Measurements from ENCODE around the gene LTBP2.

LTBP2 gene

DNA sequence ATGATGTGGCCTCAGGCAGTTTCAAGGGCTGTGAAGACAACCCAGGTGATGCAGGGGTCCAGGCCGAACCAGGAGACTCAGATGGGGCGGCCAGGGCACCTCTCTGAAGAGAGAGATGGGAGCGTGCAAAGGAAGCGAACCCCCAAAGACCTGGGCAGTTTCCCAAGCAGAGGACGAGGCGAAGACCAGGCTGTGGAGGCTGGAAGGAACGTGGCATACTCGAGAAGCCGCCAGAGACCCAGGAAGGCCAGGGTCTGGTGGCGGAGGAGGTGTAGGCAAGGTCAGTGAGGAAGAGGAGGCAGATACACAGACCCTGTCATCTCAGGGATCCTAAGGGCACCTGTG is 24.7 kb downstream of the LTBP2 start:
- DNase-seq, result no peak

DNA sequence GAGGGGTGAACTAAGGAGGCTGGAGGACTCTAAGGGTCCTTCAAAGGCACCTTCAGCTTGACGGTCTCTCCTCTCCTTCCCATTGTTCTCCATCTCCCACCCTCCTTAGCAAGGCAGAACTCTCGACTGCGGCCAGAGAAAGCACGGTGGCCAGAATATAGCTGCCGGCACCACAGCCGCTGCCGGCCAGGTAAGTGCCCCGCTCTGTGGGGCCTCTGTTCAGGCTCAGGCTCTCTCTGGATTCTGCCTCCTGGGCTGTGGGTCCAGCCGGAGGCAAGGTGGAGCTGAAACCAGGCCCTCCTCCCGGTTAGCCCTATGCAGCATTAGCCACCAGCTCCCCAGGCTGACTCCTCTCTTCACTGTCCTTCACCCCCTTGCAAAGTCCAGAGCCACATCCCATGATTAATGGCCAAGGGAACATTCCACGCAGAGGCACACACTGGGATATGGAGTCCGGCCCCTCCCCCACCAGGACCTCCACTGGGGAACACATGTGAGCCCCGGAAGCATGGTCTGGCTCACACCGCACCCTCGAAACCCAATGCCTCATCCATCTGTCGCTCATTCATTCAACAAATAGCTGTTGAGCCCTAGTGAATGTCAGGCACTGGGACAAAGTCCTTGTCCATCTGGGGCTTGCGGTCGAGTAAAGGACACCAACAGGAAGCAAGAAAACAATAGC is 25.2 kb downstream of the LTBP2 start:
- no peak for DNase-seq

DNA sequence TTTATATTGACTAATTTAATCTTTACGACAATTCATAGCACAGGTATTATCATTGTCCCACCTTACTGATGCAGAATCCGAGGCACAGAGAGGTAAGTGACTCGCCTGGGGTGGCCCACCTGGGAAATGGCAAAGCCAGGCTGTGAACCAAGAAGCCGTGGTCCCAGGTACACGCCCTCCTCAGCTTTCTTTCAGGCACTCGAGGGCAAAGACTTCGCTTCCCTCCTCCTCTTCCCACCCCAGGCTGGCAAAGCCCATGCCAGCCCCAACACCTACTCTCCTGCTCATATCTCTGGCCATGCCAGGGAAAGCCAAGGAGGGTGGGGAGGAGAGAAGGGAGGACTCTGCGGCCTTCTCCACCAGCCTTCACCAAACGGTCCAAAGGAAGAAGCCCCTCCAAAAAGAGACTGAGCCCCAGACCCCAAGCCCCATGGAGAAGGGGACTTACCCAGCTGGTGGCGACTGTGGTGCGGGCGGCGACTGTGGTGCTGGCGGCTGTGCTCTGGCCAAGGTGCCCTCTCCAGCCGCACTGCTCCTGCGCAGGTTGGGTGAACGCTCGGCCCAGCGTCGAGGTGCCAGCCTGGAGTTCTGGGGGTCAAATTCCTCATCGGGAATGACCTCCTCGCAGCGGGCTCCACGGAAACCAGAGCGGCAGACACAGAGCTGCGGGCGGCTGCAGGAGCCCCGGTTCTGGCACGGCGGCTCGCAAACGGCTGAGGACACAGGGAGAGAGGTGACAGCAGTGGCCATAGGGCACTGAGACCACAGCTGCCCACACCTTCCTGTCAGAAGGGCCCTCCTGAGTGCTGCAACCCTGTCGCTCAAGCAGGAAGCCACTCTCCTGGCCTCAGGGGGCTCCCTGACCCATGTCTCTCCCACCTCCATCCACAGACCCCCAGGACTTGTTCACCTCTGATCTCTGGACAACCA is 26.4 kb downstream of the LTBP2 start:
- no peak for DNase-seq

DNA sequence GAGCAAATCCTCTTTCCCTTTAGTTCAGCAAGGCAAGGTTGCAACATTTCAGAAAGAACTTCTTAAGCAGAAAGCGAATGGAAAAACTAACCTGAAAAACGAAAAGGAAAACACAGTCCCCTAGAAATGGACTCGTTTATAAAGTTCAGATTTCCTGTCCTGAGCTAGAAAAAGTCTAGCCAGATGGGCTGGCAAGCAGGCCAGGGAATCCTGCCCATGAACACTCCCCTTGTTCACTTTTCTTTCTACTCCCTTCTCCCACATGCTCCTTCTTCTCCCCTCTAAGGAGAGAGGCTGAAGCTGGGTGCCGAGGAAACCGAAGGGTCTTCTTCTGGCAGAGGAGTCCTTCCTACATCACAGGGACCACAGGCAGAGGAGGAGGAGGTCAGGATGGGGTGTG is 27.1 kb downstream of the LTBP2 start:
- no peak for DNase-seq

DNA sequence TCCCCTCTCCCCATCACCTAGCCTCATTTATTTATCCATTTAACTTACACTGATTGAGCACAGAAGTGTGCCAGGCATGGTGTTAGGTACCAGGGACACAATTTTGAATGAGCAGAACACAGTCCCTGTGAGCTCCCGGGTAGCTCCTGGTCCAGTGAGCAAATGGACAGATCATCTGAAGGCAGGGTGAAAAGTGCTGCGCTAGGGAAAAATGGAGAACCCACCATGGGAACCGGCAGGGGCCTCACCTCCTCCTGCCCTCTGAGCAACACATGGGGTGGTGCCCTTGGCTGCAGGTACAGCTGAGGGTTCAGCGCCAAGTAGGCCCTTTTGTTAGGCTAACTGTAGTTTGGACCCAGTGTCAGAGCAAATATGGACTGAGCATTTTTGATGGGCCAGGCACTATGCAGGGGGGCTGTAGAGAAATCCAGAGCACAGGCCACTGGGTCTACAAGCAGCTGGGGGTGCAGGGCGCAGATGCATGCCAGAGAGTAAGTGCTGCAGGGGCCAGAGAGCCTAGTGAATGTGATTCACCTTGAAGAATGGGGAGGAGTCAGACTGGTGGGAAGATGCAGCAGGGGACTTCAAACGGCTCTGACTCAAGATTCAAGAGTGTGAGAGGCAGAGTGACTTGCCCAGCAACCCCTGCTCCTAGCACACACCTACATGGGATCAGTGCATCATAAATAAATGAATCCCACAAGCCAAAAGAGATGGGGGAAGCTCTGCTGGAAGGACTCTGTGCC is 28.2 kb downstream of the LTBP2 start:
- no peak for DNase-seq

DNA sequence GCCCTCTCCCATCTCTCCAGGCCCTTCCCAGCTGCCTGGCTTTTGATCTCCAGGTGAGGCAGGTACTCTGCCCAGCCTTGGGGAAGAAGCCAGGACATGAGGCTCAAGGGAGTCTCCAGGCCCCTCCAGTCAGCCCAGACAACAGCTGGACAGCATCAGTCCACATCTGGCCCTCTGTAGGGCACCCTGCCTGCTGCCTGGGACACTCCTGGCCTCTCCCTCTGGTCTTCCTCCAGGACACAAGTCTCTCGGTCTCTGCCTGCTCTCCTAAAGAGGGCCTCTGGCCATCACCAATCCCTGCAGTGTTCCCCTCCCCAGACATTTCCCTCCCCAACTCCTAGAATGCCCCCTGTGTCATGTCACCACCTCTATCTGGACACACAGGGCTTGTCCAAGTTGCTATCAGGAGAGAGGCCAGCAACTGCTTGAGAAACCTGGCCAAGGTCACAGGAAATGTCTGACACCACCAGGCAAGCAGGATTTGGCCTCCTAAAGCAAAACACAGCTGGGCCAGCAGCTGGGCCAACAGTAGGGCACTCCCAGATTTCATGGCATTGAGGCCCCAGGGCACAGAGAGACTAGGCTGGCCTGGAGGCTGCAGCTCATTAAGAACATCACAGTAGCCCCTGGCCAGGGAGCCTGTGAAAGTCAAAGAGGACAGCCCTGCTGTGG is 29.0 kb downstream of the LTBP2 start:
- no peak for DNase-seq

DNA sequence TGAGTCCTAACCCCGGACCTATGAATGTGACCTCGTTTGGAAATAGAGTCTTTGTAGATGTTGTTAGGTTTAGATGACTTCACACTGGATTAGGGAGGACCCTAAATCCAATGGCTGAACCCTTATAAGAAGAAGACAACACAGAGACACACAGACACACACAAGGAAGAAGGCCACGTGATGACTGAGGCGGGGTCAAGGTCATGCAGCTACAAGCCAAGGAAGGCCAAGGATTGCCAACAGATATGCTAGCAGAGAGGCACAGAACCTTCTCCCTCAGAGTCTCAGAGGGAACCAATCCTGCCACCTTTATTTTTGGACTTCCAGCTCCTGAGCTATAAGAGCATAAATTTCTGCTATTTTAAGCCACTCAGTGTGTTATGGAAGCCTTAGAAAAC is 31.8 kb downstream of the LTBP2 start:
- DNase-seq, result no peak

DNA sequence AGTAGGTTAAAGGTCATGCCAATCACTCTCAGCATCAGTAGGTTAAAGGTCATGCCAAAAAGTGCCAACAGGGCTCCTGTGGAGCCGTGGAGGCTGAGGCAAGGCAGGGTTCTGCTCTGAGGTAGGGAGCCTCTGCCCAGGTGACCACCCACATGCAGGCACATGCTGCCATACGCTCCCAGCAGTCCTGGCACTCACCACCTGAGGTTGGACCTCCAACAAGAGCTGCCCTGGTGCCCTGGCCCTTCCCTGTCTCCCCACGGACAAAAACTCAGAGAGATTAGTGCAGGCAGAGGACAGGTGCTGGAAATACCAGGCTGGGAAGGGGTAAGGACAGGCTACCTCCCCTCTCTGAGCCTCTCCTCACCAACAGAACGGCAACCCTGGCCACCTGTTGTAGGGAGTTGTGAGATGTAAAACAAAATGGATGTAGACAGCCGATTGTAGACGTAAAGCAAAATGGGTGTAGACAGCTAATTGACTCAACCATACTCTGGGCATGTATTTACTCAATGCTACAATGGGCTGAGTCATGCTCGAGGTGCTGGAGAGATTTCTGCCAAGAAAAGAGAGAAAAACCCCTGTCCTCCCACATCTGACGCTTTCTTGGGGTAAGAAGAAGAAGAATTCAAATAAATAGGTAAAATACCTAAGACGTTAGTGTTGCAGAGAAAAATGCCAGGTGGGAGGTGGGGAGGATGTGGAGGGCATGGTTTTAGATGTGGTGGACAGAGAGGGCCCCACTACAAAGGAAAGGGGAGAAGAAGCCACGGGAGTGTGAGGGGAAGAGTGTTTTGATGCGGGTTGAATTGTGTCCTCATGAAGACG is 32.4 kb downstream of the LTBP2 start:
- no peak for DNase-seq

DNA sequence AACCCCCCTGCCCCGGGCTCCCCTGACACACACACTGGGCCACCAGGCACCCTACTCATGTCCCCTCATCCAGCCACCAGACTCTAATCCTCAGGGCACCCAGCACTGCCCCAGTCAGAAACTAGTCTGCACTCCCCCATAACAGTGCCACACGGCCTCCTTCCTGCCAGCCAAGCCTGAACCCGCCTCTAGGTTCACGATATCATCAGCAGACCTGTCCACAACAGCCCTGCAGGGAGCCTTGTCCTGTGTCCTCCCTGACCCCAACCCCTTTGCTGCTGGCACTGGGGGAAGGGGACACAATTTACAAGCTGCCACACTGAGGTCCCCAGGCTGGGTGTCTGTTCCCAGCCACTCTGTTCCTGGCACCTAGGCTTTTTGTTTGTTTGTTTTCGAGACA is 33.6 kb downstream of the LTBP2 start:
- DNase-seq, result no peak

DNA sequence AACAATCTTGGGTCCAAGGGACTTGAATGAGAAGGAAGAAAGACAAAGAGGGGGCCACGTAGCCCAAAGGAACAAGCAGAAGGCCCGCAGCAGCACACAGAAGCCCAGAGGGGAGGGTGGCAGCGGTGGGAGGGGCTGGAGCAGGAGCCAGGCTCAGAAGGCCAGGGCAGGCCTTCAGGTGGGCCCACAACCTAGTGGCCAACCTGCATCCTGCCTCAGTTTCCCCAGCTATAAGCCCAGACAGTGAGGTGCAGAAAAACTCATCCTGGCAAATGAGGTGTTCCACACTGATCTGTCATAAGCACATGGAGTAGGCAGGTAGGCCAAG is 34.1 kb downstream of the LTBP2 start:
- no peak for DNase-seq

DNA sequence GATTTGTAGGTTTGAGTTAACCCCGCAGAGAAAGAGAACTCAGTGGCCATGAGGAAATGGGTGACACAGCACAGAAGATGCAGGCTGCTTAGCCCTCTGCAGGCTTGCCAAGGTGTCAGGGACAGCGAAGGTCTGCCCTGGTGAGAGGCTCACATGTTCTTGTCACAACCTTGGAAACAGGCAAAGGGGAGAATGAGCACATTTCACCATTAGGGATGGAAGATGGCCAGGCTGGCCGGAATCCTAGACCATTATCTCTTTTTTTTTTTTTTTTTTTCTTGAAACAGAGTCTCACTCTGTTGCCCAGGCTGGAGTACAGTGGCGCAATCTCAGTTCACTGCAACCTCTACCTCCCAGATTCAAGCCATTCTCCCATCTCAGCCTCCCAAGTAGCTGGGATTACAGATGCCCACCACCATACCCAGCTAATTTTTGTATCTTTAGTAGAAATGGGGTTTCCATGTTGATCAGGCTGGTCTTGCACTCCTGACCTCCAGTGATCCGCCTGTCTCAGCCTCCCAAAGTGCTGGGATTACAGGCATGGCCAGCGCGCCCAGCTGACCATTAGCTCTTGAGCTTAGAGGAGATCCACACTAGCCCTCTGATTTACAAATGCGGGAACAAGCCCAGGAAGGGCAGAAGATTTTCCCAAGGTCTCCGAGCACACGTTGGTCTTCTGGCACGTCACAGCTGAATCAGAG is 34.6 kb downstream of the LTBP2 start:
- no peak for DNase-seq

DNA sequence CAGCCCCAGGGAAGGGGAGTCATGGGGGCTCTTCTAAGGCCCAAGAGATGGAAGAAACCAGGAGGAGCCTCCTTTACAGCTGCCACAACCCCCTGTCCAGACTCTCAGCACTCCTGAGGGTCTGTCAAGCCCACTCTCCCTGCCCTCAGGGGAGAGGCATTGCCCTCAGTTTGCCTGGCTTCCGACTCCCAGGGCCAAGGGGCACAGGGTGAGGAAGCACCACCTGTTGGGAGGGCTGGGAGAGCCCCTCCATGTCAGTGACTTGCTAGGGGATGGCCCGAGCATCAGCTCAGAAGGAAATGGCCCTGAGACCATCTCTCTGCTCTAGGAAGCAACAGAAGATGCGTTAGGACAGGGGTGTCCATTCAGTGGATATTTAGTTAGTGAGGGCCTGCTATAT is 36.1 kb downstream of the LTBP2 start:
- DNase-seq, result no peak

DNA sequence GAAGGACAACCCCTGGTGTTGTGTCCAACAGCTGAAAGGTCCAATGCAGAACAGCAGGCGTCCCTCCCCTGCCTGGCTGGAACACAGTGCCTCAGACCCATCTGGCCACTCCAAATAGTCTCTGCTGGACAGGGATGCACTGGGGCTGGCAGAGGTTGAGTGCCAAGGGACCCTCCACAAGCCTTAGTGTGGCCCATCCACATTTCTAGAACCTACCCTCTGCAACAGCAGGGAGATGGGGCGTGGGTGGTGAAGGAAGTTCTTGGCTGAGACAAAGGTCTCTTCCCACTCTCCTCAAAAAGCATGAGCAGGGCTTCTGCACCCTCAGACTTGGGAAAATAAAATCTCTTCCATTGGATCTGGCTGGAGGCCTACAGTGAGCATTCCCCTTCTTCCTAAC is 36.5 kb downstream of the LTBP2 start:
- no peak for DNase-seq

DNA sequence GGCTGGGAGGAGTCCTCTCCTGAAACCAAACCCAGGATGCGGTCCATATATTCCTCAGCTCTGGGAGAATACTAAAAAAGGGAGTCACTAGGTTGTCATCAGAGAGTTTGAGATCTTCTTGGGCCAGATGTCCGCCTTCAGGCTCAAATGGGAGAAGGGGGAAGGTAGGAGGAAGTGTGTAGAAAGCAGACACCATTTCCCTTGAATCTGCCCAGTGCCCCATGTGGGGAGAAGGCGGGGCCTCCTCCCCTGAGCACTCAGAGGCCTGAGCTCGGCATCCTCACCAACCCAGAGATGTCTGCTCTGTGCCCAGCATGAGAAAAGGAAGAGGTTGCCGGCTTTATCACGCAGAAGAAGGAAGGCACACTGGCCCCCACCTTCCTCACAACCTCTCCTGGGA is 37.3 kb downstream of the LTBP2 start:
- no peak for DNase-seq

DNA sequence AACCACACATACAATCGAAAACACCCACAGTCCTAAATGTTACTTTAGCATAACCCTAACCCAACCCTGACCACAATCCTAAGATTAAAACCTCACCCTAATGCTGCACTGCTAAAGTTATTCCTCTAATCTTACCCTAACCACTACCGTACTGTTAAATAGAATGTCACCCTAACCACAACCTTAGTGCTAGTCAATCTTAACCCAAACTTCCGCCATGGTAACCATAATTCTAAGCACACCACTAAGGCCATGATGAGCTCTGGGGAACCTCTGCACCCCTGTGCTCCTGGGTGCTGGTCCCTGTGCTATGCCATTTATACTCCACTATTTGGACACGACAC is 38.0 kb downstream of the LTBP2 start:
- DNase-seq, result peak; percentile 16

DNA sequence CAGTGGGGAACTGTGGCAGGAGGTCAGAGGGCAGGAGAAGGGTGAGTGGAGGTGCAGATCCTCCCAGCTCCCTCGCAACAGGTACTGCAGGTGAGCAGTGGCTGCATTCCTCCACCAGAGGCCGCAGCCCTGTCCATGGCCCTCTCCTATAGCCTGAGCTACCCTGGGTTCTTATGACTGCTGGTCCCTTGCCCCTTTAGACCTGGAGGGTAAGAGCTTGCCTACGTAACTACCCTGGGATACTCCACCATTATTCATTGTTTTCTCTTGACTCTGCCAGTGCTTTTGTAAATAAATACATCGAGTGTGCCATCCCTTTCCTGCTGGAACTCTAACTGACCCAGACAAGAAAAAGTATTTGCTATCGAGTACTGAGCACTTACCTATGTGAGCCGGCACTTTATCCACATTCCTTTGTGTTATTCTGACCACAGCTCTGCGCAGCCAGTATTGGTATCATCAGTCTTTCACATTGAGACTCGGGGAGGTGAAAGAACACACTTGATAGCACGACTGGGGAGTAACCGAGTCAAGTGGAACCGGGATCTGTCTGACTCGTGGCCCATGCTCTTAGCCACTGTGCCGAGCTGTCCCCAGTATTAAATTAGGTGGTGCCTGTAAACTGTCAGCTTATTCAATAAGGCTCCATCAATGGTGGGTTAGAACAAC is 38.5 kb downstream of the LTBP2 start:
- no peak for DNase-seq

DNA sequence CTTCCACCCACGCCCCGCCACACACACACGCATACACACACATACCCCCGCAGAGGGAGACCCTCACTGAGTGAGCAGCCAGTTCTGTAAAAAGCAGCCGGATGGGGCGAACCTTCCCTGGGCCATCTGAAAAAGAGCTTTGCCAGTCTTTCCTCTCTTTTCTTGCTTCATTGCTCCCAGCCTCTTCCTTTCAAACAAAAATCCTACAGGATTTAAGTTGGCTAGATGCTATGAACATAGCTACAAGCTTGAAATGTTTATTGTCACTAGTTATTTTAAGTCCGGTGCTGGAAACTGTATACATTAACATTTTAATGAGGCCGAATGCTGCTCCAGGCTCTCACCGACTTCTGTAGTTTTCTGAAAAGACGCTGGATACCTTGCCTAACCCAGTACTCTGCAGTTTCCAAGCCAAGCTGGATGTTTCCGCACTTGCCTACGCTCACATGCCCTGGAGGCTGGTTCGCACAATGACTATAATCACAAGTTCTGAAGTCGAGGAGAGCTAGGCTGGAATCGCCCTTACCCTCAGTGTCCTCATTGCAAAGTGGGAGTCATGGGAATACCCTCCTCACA is 39.2 kb downstream of the LTBP2 start:
- DNase-seq, result no peak

DNA sequence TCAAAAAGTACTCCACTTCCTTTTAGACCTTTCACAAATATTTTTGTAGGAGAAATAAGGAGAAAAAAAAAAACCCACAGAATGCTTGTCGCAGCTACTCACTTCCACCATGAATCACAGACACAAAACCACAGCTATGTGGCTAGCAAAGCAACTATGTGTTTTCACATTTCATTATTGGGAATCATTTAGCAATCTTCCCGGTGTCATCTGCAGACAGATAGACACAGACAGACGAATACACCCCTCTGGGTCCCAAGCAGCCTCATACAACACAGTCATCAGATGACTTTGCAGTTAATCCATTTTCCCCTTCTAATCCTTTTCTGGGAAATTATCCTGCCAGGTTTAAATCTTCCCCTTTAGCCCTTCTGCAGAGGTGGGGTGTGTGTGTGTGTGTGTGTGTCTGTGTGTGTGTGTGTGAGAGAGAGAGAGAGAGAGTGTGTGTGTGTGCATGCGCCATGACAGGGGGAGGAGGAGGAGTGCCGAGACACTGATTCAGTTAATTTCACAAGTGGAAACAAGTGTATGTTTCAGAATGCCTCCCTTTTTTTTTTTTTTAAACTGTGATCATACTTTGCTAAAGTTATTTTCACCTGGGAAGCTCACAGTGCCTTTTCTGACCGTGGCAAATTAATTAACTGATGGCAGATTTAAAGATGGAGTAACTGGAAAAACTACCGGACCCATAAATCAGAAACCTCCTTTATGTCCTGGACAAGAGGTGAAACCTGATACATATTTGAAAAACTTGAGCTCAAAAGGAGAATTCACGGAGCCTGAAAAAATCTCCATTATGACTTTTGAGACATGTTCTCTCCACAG is 39.9 kb downstream of the LTBP2 start:
- no peak for DNase-seq

DNA sequence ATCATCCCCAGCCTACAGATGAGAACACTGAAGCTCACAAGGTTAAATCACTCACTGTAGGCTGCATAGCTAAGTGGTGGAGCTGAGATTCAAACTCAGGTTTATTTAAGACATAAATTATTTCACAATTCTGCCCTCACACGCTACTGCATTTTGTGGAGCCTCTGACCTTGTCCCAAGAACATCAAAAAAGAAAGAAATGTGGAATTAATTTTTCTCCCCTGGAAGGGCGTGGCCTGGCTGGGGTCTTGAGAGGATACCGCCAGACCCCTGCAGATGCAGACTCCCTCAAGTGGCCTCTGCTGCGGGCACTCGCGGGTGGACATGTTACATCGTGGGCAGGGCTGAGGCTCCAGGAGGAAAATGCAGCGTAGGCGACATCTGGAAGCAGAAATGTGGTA is 40.6 kb downstream of the LTBP2 start:
- no peak for DNase-seq

DNA sequence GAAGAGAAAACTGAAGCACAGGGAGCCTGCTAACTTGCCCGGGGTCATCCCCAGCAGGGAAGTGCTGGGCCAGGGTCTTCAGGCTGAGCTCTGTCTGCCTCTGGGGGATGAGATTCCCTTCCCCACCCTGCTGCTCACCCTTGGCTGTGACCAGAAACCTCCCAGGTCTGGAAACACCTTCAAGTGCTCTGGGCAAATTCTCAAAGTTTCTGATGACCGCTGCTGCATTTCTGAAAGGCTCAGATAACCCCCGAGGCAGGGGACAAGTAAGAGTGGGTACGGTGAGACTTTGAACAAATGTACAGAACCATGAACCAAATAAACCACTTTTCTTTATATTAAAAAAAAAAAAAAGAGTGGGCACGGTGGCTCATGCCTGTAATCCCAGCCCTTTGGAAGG is 41.3 kb downstream of the LTBP2 start:
- no peak for DNase-seq
